Endodermal cell (in vitro differentiated cells): ENCODE results near the gene NRXN3. TPM values are rescaled to one million over a fixed set of nuclear protein-coding genes. Genes with fewer than 3 reads are reported as not detected.

ENCODE experiments used
- DNase-seq: peaks from one replicate; pipeline ENCODE4 v3.0.0-alpha.2; 2017
- H3K27ac ChIP-seq: 2 replicates; pipeline ENCODE4 v1.5.1; 2013; ENCODE audit warnings: mild to moderate bottlenecking, low read depth, low read length, moderate library complexity
- H3K27me3 ChIP-seq: 2 replicates; pipeline ENCODE4 v1.6.1; 2013; ENCODE audit warnings: mild to moderate bottlenecking, low read length, moderate library complexity; ENCODE audit not compliant: insufficient read depth, control insufficient read depth, poor library complexity, severe bottlenecking
- H3K36me3 ChIP-seq: 2 replicates; pipeline ENCODE4 v1.7.0; 2013; ENCODE audit warnings: mild to moderate bottlenecking, low read length, moderate library complexity; ENCODE audit not compliant: control insufficient read depth, insufficient read depth
- H3K4me1 ChIP-seq: one replicate; pipeline ENCODE4 v1.7.0; 2013; ENCODE audit warnings: low read length; ENCODE audit not compliant: control insufficient read depth, insufficient read depth
- H3K4me3 ChIP-seq: 2 replicates; pipeline ENCODE4 v1.5.1; 2013; ENCODE audit warnings: mild to moderate bottlenecking, low read length, moderate library complexity
- H3K9ac ChIP-seq: 2 replicates; pipeline ENCODE4 v1.6.1; 2013; ENCODE audit warnings: mild to moderate bottlenecking, low read length, moderate library complexity; ENCODE audit not compliant: poor library complexity, severe bottlenecking; ENCODE audit errors: extremely low read depth
- H3K9me3 ChIP-seq: 2 replicates; pipeline ENCODE4 v1.6.1; 2013; ENCODE audit warnings: mild to moderate bottlenecking, low read length, moderate library complexity; ENCODE audit not compliant: control insufficient read depth
- H3K27ac Mint-ChIP-seq: 2 replicates; pipeline ENCODE4 v1.8.0; 2020; ENCODE audit warnings: mixed read lengths
- H3K27me3 Mint-ChIP-seq: 2 replicates; pipeline ENCODE4 v1.8.0; 2021; ENCODE audit warnings: mild to moderate bottlenecking, mixed read lengths; ENCODE audit not compliant: insufficient read depth
- H3K36me3 Mint-ChIP-seq: 2 replicates; pipeline ENCODE4 v1.8.0; 2020; ENCODE audit warnings: low read depth, mixed read lengths
- H3K4me1 Mint-ChIP-seq: 2 replicates; pipeline ENCODE4 v1.8.0; 2020; ENCODE audit warnings: mixed read lengths
- H3K4me3 Mint-ChIP-seq: 2 replicates; pipeline ENCODE4 v1.8.0; 2020; ENCODE audit warnings: mild to moderate bottlenecking, moderate library complexity, mixed read lengths
- H3K9me3 Mint-ChIP-seq: 2 replicates; pipeline ENCODE4 v1.8.0; 2020; ENCODE audit warnings: mild to moderate bottlenecking, mixed read lengths
- CTCF ChIP-seq: fragments of 200-600 bp; sonication (generic); conservative IDR thresholded peaks from 2 replicates; pipeline ENCODE4 v1.5.0; 2021; ENCODE audit warnings: antibody characterized with exemption, mild to moderate bottlenecking
- WGBS, 2 experiments: methylation state at CpG; one replicate each; pipeline versions ENCODE4 v1.1.5 to v1.1.7; 2013; ENCODE audit warnings: missing lambda C conversion rate in 2 of 2, mixed read lengths in 1 of 2; ENCODE audit not compliant: insufficient coverage in 1 of 2, insufficient read length in 1 of 2; 5-methylcytosine and 5-hydroxymethylcytosine counted together
- total RNA-seq, 2 donors: library from RNA; stranded (reverse); fragmentation: NEBNext Ultra II Directional in 1 of 2; extraction: Animal tissue kit (Norgen Biotek cat#: 25700) in 1 of 2; gene quantifications; 2 replicates in 1 of 2; 3 replicates in 1 of 2; pipeline ENCODE4 v1.2.1, GENCODE V29; 2021

The NRXN3 gene
- total RNA-seq, 2 donors from 2014 or later, result 20.9 to 21.4 TPM

- TF ChIP-seq CTCF, result no peak
- Mint-ChIP-seq H3K27ac (no peak overlapping the region), H3K4me3 (no peak overlapping the region), H3K36me3 (no peaks in the 10 kb centered on the region), H3K4me1 (no peaks in the 10 kb centered on the region), H3K9me3 (no peaks in the 10 kb centered on the region), H3K27me3 (peaks cover 35% of the 10 kb centered on the region)
- Histone ChIP-seq H3K27me3 (peaks cover 10% of the 10 kb centered on the region), H3K36me3 (no peaks in the 10 kb centered on the region), H3K9me3 (peaks cover 5% of the 10 kb centered on the region), H3K9ac (no peak overlapping the region), H3K4me3 (no peak overlapping the region), H3K27ac (no peak overlapping the region), H3K4me1 (no peaks in the 10 kb centered on the region)
- DNase-seq, result no peak
- WGBS, 2 experiments, result 80% methylated on average over 1 of the region's 1 CpG; no CpG with 5 or more reads in 1 of the 2 experiments
Measured at GRCh38 chr14:79021766-79022165, 851.6 kb downstream of the NRXN3 start.

DNA sequence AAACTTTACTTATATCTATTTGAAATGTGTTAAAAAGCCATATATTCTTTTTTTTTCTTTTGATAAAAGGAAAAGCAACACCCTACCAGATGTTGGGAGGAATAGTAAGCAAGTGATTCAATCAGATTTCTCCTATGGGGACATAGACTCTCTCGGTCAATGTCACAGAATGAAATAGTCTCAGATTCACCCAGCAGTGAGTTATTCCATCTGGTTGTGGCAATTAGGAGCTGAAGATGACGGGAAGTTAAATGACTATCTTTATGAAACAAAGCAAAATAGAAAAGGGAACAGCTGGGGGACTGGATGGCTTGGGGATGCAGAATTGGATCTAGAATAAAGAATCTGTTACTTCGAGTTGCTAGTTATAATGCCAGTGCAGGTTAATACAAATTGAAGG is 857.0 kb downstream of the NRXN3 start:
- Histone ChIP-seq H3K27ac (no peak overlapping the region), H3K4me3 (no peak overlapping the region), H3K9me3 (peaks cover 5% of the 10 kb centered on the region), H3K27me3 (no peaks in the 10 kb centered on the region), H3K9ac (no peak overlapping the region), H3K4me1 (no peaks in the 10 kb centered on the region), H3K36me3 (no peaks in the 10 kb centered on the region)
- DNase-seq, result no peak
- H3K9me3 Mint-ChIP-seq, result no peaks in the 10 kb centered on the region
- no peaks in the 10 kb centered on the region for H3K4me1 Mint-ChIP-seq
- peaks cover 13% of the 10 kb centered on the region for H3K27me3 Mint-ChIP-seq
- H3K4me3 Mint-ChIP-seq, result no peak overlapping the region
- no peak for TF ChIP-seq CTCF
- 95% methylated on average over 3 of the region's 3 CpGs for WGBS, 2 experiments
- no peak overlapping the region for H3K27ac Mint-ChIP-seq
- H3K36me3 Mint-ChIP-seq, result no peaks in the 10 kb centered on the region

- Mint-ChIP-seq H3K4me1 (no peaks in the 10 kb centered on the region), H3K36me3 (no peaks in the 10 kb centered on the region), H3K9me3 (no peaks in the 10 kb centered on the region), H3K4me3 (no peak overlapping the region), H3K27me3 (peaks cover 8% of the 10 kb centered on the region), H3K27ac (no peak overlapping the region)
- no peak overlapping the region for H3K4me3 ChIP-seq
- TF ChIP-seq CTCF, result no peak
- no peaks in the 10 kb centered on the region for H3K27me3 ChIP-seq
- H3K36me3 ChIP-seq, result no peaks in the 10 kb centered on the region
- WGBS, 2 experiments, result 88 to 90% methylated on average over 3 of the region's 3 CpGs
- H3K9me3 ChIP-seq, result peaks cover 5% of the 10 kb centered on the region
- no peak overlapping the region for H3K9ac ChIP-seq
- DNase-seq, result no peak
- no peaks in the 10 kb centered on the region for H3K4me1 ChIP-seq
- H3K27ac ChIP-seq, result no peak overlapping the region
Measured at GRCh38 chr14:79028281-79028680, 858.1 kb downstream of the NRXN3 start.
